ENCODE measurements around the gene TTLL13.

TTLL13 gene

GRCh38 chr15:90214553-90215196 is 34.7 kb upstream of the TTLL13 start:
- DNase-seq = no peak

DNA sequence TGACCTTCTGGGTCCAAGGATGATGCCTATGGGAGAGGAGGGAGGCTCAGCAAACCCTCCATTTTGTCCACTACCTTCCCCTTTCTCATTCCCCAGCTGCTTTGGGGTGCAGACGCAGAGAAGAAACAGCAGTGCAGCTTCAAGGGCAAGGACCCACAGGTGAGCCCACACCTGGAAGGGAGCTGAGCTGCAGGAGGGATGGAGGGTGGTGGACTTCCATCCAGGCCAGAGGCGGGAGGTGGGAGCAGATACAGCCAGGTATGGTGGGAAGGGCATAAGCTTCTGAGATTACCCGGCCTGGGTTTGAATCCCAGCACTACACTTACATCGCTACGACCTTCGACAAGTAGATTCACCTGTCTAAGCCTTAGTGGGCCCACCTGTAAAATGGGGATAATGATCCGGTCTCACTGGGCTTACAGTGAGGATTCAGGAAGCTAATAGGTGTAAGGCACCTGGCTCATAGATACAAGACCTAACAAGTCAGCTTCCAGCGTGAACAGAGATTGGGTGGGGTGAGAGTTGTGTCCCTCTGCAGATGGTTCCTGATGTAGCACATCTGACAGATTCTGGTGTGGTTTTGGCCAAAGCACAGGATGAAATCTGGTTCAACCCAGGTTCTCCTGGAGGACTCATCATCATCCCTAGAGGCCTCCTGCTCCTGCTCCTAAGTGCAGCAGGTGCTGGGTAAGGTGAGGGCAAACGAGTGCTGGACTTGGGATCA is 31.5 kb upstream of the TTLL13 start:
- no peak for DNase-seq

DNA sequence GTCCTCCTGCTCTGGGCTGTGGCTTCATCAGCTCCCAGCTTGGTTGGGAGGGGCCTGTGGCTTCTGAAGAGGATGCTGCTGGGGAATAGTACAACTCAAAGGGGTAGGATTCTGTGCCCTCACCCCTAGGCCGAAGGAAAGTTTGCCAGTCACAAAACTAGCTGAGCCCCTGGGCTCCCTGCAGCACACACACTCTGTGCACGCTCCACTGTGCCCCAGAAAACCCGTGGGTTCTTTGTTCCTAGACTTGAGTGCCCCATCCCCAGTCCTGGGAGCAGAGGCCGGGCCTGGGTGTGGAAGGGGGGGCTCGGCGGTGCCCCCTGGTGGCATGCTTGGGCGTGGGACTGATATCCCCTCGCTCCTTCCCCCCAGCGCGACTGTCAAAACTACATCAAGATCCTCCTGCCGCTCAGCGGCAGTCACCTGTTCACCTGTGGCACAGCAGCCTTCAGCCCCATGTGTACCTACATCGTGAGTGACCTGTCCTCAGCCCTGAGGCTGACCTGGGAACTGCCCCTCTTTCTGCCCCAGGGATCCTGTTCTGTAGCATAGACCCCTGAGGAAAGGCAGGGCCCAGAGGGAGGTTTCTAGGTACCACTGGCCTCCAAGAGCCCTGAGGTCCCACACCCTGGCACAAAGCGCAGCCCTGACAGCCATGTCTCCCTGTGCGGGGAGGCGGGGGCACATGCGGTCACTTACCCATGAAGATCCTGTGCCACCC is 29.8 kb upstream of the TTLL13 start:
- DNase-seq = peak in 1 of 2 experiments; percentile 8

DNA sequence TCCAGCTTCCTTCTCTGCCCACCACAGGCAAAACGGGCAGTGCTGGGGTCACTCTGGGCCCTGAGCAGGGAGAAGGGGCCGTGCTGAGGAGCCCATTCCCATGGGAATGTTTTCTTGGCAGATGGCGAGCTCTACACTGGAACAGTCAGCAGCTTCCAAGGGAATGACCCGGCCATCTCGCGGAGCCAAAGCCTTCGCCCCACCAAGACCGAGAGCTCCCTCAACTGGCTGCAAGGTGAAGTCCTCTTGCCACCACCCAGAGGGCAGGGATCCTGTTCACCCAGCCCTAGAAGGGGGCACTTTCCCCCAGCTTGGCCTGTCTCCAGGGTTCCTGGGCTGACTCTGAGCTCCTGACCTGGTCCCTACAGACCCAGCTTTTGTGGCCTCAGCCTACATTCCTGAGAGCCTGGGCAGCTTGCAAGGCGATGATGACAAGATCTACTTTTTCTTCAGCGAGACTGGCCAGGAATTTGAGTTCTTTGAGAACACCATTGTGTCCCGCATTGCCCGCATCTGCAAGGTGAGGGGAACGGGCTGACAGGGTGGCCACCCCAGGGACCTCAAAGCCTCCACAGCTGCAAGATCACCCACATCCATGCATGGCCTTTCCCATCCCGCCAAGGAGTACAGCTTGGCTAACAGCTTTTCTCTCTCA is 28.0 kb upstream of the TTLL13 start:
- DNase-seq = peak; percentile 40 to 80

GRCh38 chr15:90222547-90222946 is 26.8 kb upstream of the TTLL13 start:
- DNase-seq = no peak

- DNase-seq = no peak
Observed at GRCh38 chr15:90223441-90224165, 25.8 kb upstream of the TTLL13 start.

DNA sequence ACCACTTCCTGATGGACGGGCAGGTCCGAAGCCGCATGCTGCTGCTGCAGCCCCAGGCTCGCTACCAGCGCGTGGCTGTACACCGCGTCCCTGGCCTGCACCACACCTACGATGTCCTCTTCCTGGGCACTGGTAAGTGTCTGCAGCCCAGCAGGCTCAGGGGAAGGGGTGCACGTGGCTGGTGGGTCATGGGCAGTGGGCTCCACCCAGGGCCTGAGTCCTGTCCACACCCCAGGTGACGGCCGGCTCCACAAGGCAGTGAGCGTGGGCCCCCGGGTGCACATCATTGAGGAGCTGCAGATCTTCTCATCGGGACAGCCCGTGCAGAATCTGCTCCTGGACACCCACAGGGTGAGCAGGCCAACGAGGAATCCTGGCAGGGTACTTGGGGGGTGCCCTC is 24.3 kb upstream of the TTLL13 start:
- DNase-seq = no peak

- no peak for DNase-seq
Observed at GRCh38 chr15:90225504-90226234, 23.7 kb upstream of the TTLL13 start.

- DNase-seq = no peak
Observed at GRCh38 chr15:90227336-90227735, 22.0 kb upstream of the TTLL13 start.

- DNase-seq = no peak
Observed at GRCh38 chr15:90227816-90228772, 21.3 kb upstream of the TTLL13 start.

GRCh38 chr15:90228960-90229359 is 20.4 kb upstream of the TTLL13 start:
- DNase-seq = no peak

DNA sequence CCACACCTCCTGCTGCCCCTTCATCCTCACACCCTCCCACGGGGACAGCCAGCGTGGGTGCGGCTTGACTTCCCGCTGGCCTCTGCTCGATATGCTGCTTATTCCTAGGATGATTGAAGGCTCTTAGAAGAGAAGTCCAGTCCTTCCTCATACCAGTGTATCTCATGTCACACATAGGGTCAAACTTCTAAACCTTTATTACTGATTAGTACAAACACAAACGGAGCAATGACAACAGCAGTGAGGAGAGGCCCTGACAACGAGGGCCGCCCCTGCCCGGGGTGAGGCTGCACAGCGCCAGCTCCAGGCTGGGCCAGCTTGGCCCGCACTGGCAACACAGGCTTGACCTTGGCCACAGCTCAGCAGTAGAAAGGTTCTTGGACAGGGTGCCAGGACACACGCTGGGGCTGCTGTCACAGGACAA is 19.3 kb upstream of the TTLL13 start:
- no peak for DNase-seq

DNA sequence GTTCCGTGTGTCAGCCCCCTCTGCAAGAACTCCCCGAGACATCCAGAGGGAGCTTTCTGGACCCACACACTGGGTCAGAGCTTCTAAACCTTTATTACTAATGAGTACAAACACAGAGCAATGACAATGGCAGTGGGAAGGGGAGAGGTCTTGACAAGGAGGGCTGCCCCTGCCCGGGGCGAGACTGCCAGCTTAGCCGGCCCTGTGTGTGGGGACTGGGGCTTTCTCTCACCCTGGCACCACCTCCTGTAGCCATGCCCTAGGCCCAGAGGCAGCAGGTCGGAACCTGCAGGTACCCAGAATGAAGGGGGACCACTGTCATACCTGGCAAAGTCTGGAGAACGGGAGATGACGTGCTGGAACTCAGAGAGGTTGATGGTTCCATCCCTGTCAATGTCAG is 18.7 kb upstream of the TTLL13 start:
- DNase-seq = no peak

DNA sequence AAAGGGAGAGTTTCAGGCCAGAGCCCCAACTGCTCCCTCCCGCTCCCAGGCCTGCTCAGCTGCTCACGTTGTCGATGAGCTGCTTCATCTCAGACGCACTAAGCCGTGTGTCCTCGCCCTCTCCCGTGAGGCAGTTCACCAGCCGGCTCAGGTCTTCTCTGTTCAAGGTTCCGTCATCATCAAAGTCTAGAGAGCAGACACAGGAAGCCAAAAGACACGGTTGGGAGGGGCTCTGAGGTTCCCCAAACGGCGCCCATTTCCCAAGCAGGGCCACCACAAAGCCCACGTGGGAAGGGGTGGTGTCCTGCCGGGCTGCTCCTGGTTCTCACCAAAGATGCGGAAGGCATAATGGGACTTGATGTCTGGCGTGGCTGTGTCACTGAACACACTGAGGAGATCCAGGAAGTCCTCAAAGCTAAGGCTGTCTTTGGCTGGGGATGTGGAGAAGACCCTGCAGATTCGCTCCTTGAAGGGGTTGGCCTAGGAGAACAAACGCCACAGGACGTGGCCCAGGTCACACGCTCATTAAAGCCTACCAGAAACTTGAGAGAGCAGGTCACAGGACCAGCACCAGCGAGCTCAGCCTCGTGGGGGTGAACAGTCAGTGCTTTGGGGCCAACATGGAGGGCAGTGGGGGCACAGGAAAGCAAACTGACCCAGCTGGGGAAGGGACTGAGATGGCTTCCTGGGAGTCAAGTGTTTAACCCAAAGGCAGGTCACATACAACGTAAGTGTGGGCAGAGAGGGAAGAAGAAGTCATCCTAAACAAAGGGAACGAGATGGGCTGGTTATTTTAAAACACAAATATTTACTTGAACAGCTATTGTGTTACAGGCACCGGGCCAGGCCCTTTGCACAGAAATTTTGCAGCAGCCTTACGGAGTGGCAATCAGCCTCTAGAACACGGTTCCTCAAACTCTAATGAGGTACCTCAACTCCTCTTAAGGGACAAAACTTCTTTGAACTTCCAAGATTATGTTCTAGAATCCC is 18.0 kb upstream of the TTLL13 start:
- no peak for DNase-seq

DNA sequence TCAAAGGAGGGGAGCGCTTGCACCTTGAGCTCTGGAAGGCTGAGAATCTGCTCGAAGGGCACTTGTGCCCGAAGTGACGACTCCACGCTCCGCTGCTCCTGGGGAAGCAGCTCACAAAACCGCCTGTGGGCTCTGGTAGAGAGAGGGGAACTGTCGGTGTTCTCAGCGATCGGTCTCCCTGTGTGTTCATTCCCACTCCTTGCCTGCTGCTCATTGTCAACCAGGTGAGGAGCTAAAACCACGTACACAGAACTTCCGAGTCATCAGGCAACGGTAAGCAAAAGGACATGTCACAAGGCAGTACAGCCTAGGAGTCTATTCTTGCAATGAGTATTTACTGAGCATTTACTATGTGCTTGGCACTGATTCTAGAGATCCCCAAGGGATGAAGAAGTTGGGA is 17.2 kb upstream of the TTLL13 start:
- DNase-seq = no peak

DNA sequence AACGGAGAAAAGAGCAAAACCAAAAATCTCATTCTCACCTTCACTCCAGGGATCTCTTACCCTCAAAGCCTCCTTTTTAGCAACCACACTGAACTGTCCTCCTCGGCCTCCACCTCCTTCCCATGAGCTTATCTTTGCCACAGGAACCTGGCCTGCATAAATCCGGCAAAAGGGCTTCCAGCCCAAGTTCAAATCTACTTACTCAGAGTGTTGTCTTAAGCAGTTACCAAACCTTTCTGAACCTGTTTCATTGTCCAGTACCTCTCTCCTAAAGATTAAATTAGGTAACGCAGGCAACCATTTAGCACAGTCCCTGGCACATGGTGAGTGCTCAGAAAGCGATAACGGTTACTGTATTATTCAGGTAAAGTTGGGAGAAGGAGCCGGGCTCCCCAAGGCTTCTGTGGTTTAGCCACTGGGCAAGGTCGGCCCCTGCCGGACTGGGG is 16.4 kb upstream of the TTLL13 start:
- DNase-seq = no peak

- DNase-seq = peak in 1 of 2 experiments; percentile 63
Observed at GRCh38 chr15:90233387-90234095, 15.8 kb upstream of the TTLL13 start, which contains the start of gene CIB1. TSS of gene CIB1 (minus strand) at chr15:90233941. CDS start at chr15:90233885, 56 bp downstream.

All from NCI-H446 (cell line).